Measurements from ENCODE around the gene GZMM.

The GZMM gene

DNA sequence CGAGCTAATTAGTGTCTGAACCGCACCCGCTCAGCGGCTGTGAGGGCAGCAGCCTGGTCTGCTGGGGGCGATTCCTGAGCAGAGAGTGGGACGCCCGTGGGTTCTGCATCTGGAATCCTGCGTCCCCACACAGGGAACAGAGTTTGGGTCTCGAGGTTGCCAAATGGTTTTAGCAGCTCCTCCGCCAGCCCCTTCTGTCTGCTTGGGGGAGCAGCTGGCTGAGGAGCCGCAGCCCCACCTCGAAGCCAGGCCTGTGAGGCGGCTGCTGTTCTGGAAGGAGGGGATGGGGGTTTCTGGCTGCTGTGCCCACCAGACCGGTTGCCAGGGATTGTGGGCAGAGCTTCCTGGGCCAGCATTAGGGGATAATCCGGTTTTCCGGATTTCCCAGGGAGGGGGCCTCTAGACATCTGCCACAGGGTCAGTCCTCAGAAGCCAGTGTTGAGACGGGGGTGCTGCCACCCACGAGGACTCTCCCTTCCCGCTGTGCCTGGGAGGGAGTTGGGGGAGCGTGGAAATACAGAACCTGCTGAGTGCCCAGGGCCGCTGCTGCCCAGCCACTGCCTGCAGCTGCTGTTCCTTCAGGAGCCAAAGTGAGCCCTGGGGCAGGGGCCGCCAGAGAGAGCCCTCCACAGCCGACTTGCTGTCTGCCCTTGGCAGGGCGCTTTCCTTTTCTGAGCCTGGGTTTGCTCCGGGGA, 10.3 kb upstream of the GZMM start:
- DNase-seq = no peak

DNA sequence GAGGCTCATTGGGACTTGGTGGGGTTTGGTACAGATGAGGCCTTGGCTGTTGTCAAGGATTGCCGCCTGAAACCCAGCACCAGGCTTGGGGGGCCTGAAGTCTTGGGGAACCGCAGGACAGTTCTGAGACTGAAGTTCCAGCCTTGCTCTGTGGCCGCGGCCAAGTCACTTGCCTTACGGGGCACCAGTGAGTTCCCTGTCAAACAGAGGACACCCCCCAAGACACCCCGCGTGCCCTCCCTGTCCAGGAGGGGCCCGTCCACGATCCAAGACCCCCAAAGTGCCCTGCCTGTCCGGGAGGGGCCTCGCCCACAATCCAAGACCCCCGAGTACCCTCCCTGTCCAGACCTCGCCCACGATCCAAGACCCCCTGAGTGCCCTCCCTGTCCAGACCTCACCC, 9.8 kb upstream of the GZMM start:
- DNase-seq = no peak

DNA sequence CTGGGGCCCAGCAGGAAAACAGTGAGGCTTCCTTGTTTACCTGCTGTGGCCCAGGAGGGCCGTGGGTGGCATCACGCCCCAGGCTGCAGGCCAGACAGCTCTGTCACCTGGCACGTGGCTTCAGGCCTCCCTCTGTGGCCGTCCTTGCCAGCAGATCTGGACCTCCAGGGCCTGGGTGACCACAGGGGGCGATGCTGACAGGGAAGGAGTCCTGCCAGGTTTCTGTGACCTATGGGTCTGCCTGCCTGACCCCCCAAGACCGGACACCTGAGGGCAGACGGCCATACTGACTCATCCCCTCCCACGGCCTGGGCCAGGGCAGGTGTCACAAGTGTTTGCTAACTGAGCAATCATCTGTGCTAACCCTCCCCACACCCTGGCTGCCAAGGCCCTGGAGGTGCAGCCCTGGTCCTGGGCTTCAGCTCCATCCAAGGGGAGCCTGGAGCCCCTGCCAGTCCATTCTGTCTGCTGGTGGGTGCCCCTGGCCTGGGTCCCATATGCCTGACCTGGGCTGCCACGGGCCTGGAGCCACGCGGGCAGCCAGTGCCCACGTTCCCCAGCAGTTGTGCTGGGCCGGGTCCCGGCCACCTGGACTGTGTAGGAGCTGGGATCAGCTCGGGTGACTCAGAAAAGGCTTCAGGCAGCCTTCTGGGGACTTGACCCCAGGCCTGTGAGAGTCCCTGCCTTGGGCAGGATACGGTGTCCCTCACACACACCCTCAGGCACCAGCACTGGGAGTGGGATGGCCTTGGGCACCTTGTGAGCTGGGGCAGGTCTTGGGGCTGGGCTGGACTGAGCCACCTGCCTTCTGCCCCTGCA, 8.6 kb upstream of the GZMM start:
- DNase-seq = no peak

DNA sequence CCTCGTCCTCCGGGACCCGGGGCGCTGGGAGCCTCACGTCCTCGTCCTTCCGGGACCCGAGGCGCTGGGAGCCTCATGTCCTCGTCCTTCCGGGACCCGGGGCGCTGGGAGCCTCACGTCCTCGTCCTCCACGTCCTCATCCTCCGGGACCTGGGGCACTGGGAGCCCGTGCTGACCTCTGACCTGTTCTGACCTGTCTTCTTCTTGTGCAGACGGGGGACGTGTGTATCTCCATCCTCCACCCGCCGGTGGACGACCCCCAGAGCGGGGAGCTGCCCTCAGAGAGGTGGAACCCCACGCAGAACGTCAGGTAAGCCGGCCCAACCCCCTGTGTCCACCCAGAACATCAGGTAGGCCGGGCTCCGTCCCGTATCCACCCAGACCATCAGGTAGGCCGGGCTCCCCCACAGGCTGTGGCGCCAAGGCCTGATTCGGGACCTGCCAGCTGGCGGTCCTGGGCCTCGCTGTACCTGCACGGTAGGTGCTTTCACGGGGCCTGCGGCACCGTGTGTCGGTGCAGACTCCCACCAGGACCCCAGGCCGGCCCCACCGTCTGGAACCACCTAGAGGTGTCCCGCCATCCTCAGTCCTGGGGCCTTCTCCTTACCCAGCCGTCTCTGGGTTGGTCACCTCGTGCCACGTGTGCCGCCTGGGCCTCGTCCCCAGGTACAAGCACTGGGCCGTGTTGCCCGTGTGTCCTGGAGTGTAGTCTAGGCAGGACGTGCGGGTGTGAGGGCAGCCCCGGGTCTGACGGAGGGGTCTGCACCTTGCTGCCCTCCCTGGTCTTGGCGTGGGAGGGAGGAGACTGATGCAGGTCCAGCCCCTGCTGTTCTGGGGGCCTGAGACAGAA, 7.6 kb upstream of the GZMM start:
- DNase-seq = no peak

DNA sequence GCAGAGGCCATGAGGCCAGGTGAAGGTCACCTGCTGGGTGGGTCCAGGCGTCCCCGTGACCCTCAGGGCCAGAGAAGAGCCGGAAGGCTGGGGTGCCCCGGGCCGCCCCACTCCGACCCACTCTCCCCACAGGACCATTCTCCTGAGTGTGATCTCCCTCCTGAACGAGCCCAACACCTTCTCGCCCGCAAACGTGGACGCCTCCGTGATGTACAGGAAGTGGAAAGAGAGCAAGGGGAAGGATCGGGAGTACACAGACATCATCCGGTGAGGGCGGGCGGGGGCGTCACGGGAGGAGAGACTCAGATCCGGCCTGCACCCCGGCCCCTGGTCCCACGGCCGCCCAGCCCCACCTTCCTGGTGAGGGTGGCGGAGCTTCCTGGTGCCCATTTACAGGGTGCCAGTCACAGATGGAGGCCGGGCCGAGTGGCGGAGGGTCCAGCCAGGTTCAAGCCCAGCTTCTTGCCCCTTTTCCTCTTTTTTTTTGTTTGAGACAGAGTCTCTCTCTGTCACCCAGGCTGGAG, 6.9 kb upstream of the GZMM start:
- DNase-seq = no peak

DNA sequence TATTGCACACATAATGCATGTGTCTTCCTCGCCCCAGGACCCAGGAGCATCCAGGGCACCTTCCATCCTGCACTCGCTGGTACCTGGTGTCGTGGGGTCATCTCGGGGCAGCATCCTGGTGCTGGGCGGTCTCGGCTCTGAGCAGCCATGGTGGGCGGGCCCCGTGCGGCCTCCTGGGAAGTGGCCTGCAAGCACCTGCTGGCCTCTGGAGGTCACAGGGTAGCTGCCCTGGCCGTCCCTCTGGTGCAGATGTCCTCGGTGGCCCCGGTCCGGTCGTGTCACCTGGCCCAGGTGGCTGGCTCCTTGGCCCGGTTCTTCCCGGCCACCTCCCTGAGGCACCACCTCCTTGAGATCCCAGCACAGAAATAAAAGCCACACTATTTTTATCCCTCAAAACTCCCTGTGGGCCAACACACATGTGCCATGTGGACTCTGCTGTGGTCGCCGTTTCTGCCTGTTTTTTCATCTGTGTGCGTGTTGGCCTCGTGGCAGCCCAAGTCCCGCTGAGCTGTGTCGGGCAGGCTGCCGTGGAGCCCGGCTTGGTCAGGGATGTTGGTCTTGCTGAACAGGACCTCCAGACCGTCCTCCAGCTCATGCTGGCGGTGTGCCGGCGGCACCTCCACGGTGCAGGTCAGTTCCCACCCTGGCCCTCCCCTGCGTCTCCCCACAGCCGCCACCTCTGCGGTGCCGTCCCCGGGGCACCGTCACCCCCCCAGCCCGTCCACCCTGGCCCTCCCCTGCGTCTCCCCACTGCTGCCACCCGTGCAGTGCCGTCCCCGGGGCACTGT, 5.0 kb upstream of the GZMM start:
- DNase-seq = no peak

DNA sequence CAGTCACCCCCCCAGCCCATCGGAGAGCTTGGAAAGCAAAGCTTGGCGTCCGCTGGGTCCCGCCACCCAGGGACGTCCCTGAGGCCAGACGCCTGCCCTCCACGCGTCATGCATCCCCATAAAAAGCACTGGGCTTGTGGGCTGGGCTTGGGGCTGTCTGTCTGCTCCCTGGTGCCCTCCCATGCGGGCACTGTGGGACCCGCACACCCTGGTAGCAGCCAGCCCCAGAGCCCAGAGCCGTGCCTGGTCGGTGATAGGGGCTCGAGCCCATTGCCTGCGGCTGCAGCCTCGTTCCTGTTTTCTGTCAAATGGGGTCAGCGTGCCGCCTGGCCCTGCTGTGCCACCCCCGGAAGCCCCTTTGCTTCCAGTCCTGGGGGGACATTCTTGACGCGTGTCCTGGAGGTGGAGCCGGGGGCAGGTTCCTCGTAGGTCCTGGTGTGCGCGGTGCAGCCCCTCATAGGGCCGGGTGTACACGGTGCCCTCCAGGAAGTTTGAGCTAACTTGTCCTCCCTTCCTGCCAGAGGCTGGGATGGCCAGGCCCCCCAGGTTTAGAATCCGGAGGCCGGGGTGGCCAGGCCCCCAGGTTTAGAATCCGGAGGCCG, 4.3 kb upstream of the GZMM start:
- no peak for DNase-seq

DNA sequence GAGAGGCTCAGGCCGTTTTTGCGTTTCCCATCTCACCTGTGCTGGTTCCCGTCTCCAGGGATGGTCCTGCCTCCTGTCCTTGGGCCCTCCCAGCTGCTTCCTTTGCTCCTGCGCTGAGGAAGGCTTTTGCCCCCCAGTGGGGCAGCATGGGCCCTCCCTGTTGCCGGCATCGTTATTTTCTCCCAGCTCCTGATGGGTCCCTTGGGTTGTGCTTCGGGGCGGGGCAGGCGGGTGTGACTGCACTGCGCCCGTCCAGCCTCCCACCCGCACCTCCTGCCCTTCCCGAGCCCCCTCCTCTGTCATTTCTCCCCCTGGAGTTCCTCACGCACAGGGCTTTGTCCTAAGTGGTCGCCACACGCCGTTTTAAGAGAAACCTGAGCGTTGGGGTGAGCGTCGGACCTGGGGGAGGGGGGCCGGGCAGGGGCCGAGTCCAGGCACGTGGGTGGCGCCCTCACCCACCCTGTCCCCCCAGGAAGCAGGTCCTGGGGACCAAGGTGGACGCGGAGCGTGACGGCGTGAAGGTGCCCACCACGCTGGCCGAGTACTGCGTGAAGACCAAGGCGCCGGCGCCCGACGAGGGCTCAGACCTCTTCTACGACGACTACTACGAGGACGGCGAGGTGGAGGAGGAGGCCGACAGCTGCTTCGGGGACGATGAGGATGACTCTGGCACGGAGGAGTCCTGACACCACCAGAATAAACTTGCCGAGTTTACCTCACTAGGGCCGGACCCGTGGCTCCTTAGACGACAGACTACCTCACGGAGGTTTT, 2.8 kb upstream of the GZMM start:
- no peak for DNase-seq

DNA sequence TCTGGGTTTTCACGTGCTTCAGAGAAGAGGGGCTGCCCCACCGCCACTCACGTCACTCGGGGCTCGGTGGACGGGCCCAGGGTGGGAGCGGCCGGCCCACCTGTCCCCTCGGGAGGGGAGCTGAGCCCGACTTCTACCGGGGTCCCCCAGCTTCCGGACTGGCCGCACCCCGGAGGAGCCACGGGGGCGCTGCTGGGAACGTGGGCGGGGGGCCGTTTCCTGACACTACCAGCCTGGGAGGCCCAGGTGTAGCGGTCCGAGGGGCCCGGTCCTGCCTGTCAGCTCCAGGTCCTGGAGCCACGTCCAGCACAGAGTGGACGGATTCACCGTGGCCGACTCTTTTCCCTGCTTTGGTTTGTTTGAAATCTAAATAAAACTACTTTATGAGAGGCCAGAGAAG, 2.2 kb upstream of the GZMM start:
- DNase-seq = no peak

DNA sequence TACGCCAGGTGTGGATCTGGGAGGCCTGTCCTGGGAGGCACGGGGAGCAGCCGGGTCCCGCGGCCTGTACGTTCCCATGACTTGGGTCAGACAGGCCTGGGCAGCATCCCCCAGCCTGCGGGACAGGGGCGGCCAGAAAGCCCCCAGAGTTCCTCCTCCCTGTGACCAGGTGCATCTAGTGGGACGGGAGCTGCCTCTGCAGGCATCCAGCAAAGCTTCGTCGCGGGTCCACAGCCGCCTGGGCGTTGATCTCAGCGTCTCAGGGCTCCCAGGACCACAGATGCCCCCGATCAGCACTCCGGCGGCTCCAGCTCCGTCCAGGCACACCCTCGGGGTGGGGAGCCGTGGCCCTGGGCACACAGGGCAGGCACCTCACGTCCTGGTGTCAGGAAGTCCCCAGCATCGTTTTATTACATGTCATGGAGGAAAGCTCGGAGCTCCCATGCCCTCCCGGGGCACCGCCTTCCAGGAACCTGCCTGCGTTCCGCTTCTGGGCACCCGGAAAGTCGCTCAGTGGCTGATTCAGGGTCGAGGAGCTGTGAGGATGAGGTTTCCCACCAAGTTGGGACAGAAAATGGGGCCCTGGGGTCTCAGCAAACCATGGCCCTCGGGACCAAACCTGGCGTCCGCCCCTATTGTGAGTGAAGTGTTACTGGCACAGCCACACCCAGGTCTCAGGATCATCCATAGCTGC, 1.5 kb upstream of the GZMM start:
- DNase-seq = no peak

DNA sequence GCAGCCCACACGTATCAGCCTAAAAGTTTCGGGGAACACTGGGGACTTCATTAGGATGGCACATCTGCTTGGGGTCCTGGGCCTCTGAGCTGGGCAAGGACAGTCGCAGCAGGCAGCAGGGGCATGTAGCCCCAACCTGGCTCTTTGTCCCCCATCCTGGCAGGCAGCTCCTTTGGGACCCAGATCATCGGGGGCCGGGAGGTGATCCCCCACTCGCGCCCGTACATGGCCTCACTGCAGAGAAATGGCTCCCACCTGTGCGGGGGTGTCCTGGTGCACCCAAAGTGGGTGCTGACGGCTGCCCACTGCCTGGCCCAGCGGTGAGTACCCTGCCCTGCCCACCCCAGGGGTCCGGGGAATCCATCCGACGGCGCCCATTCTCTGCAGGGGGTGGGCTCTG, 3.3 kb downstream of the GZMM start:
- DNase-seq = no peak

DNA sequence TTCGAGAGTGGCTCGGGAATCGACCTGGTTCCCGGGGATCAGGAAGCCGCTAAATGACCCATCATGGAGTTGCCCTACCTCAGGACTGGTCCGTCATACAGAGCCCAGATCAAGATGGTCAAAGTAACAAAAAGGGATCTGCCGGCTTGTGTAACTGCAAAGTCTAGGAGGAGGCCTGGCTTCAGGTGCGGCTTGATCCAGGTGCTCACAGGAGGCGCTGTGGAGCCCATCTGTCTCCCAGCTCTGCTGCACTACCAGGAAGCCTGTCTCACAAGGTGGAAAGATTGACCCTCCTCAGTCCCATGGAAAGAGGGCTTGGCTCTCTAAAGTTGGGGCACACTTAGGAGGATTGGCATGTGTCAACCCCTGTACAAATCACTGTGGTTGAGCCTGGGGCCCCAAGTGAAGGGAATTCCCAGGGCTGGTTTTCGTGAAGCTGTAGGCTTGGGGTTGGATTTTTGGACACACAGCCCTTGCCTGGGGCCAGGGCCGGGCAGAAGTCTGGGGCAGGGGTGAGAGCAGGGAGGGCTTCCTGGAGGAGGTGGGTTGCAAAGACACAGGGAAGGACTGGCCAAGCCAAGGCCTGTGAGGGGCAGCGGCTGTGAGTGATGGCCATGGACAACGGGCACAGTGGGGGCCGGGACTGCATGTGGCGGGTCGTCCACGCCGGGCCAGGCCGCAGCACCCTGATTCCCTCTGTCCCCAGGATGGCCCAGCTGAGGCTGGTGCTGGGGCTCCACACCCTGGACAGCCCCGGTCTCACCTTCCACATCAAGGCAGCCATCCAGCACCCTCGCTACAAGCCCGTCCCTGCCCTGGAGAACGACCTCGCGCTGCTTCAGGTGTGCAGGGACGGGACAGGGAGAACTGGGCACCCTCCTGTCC, 4.2 kb downstream of the GZMM start:
- DNase-seq = no peak

DNA sequence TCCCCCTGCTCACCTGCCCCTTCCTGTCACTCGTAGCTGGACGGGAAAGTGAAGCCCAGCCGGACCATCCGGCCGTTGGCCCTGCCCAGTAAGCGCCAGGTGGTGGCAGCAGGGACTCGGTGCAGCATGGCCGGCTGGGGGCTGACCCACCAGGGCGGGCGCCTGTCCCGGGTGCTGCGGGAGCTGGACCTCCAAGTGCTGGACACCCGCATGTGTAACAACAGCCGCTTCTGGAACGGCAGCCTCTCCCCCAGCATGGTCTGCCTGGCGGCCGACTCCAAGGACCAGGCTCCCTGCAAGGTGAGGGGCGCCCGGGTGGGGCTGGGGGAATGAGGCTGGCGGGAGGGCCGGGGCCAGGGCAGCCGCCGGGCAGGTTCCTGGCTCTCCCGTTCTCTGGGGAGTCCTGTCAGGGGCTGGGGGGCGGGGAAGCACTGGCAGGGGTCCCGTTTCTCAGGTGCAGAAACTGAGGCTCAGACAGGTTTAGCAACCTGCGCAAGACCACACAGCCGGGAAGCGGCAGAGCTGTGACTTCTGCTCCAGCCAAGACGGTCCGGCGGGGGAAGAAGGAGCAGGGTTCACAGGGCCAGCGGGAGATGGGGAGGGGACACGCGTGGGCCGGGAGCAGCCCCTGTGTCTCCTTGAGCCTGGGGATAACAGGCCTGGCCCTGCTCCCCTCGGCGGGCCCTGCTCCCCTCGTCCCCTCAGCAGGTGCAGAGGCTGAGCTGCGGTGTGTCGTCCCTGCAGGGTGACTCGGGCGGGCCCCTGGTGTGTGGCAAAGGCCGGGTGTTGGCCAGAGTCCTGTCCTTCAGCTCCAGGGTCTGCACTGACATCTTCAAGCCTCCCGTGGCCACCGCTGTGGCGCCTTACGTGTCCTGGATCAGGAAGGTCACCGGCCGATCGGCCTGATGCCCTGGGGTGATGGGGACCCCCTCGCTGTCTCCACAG, 5.3 kb downstream of the GZMM start:
- no peak for DNase-seq

DNA sequence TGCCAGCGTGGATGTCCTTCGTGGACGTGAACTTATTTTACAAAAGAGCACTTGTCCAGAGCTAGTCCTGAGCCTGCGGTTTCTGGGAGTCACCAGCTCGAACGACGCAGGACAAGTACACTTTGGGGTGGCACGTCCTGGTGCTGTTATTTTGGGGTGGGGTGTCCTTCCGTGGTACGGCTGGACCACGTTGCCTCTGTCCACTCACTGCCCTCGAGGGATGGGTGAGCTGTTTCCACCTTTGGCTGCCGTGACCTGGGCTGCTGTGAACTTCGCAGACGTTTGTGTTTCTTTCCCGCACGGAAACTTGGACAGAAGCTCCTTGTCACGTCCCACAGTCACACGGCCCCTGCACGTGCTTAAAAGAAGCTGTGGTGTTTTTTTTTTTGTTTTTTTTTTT, 11.0 kb downstream of the GZMM start:
- DNase-seq = no peak

DNA sequence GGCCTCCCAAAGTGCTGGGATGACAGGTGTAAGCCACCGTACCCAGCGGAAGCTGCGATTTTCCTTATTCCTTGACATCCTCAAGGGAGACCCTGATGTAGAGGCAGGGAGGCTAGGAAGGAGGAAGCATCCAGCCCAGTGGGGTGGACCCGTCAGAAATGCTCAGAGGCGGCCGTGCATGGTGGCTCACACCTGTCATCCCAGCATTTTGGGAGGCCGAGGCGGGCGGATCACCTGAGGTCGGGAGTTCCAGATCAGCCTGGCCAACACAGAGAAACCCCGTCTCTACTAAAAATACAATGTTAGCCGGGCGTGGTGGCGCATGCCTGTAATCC, 11.6 kb downstream of the GZMM start:
- DNase-seq = no peak

DNA sequence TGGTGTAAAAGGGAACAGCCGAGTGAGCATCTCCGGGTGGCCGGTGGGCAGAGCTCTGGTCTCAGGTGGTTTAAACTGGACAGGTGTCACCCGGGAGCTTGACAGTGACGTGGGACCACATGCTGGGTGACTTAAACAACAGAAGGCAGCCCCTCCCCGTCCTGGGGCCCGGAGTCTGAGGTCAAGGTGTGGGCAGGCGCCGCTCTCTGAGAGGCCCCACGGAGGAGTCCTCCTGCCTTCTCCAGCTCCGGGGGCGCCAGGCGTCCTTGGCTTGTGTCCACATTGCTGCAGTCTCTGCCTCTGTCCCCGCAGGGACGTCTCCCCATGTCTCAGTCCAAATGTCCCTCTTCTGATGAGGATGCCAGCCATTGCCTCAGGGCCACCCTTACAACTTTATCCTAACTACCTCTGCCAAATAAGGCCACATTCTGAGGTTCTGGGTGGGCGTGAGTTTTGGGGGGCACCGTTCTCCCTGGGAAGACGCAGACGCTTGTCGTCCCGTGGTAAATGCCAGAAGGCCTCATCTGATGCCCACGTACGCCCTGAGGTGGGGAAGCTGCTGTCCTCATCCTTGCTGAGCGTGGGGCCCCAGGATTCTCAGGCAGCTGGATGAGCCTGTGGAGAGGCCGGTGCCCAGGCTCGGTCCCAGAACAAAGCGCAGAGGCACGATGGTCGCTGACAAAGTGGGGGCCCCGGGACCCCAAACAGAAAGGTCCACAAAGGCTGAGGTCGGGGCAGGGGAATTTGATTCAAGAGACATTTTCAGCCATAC, 12.9 kb downstream of the GZMM start:
- no peak for DNase-seq

Measured in amygdala (tissue), 56 donors.